Transverse colon (tissue), 4 donors: ENCODE measurements around the gene NFKB1. TPM values are rescaled to one million over a fixed set of nuclear protein-coding genes. Genes with fewer than 3 reads are reported as not detected.

Experiments
- DNase-seq: peaks from one replicate; pipeline ENCODE4 v3.0.0-alpha.2; 2019
- H3K27ac ChIP-seq, 4 donors: fragments of 200-600 bp; sonication (generic); 2 replicates each; pipeline ENCODE4 v1.5.1; 2016 to 2018; ENCODE audit warnings: inconsistent platforms in 4 of 4
- H3K27me3 ChIP-seq: fragments of 200-600 bp; sonication (generic); 2 replicates; pipeline ENCODE4 v1.5.1; 2017; ENCODE audit warnings: inconsistent platforms
- H3K36me3 ChIP-seq, 4 donors: fragments of 200-600 bp; sonication (generic); 2 replicates each; pipeline ENCODE4 v1.5.1; 2017 to 2019; ENCODE audit warnings: inconsistent platforms in 4 of 4
- H3K4me1 ChIP-seq, 4 donors: fragments of 200-600 bp; sonication (generic); 2 replicates each; pipeline ENCODE4 v1.5.1; 2017 to 2020; ENCODE audit warnings: inconsistent platforms in 4 of 4
- H3K4me3 ChIP-seq, 4 donors: fragments of 200-600 bp; sonication (generic); 1 replicate in 1 of 4; 2 replicates in 3 of 4; pipeline versions ENCODE4 v1.5.1 to v1.6.1; 2017 to 2019; ENCODE audit warnings: inconsistent platforms in 4 of 4
- H3K9me3 ChIP-seq, 2 donors: fragments of 200-600 bp; sonication (generic); 2 replicates each; pipeline ENCODE4 v1.5.1; 2017 to 2019; ENCODE audit warnings: inconsistent platforms in 2 of 2
- CTCF ChIP-seq, 5 experiments: fragments of 200-600 bp in 3 of 5; fragments of 450-650 bp in 2 of 5; sonication (generic) in 3 of 5; IDR thresholded peaks; 1 replicate in 2 of 5; 2 replicates in 3 of 5; pipeline ENCODE4 v1.5.1; 2016 to 2017; ENCODE audit warnings: antibody characterized with exemption in 5 of 5, inconsistent platforms in 3 of 5, mild to moderate bottlenecking in 2 of 5, moderate library complexity in 1 of 5
- EP300 ChIP-seq: sonication (generic); formaldehyde crosslinking; IDR thresholded peaks from one replicate; pipeline ENCODE4 v1.6.1; 2017; ENCODE audit warnings: antibody characterized with exemption, low read depth
- POLR2A ChIP-seq: fragments of 450-650 bp; IDR thresholded peaks from one replicate; pipeline ENCODE4 v1.6.1; 2016; ENCODE audit warnings: antibody characterized with exemption, mild to moderate bottlenecking, moderate library complexity
- POLR2AphosphoS5 ChIP-seq, 3 donors: sonication (generic); formaldehyde crosslinking; IDR thresholded peaks; one replicate each; pipeline ENCODE4 v1.6.1; 2016; ENCODE audit warnings: antibody characterized with exemption in 3 of 3
- WGBS, 2 donors: methylation state at CpG; one replicate each; pipeline ENCODE4 v1.1.5; 2018; ENCODE audit warnings: low coverage in 1 of 2; 5-methylcytosine and 5-hydroxymethylcytosine counted together
- in situ Hi-C, 4 donors: fragments of 200-750 bp; cut with MboI; loops; one replicate each; pipeline versions ENCODE4 v1.15.0 to v1.15.1; 2017; ENCODE audit warnings: low sequenced_read_pairs in 3 of 4, low pct_ligation_motif_present in 1 of 4, low pct_unique_long_range_greater_than_20kb in 1 of 4
- intact Hi-C: fragments of 100-400 bp; cut with DNase I; formaldehyde crosslinking; loops from one replicate; pipeline ENCODE4 v1.15.1; 2023; ENCODE audit warnings: low total_unique reads
- total RNA-seq, 4 donors: library from RNA; depleted of rRNA; stranded (reverse); fragments of >200 nt; gene quantifications; one replicate each; pipeline ENCODE4 v1.1.0, GENCODE V29; 2016

Gene NFKB1
- total RNA-seq, 4 donors from 2014 or later = 20.9 to 35.8 (median 25.2) TPM

- DNase-seq = no peak
- H3K36me3 ChIP-seq = no peaks in the 10 kb centered on the region
- no peak overlapping the region for H3K27ac ChIP-seq
- H3K4me3 ChIP-seq = no peak overlapping the region
- H3K27me3 ChIP-seq = no peaks in the 10 kb centered on the region
- no peaks in the 10 kb centered on the region for H3K9me3 ChIP-seq
- TF ChIP-seq CTCF (IDR thresholded peaks at IDR 0.05) (no peak), POLR2A (no peak), EP300 (no peak), POLR2AphosphoS5 (IDR thresholded peaks at IDR 0.05) (no peak)
- H3K4me1 ChIP-seq = peaks cover 0 to 3% (median 0%) of the 10 kb centered on the region in 4 donors
- in situ Hi-C loops = no loop called here
- WGBS, 2 donors = 91 to 95% methylated on average over 3 of the region's 3 CpGs
- intact Hi-C loops = no loop called here
Observed at GRCh38 chr4:102536768-102537167, 35.6 kb downstream of the NFKB1 start.

GRCh38 chr4:102537269-102537668 lies 36.1 kb downstream of the NFKB1 start:
- intact Hi-C loops = no loop called here
- peaks cover 0 to 3% (median 0%) of the 10 kb centered on the region in 4 donors for H3K4me1 ChIP-seq
- no peak overlapping the region for H3K27ac ChIP-seq
- no peaks in the 10 kb centered on the region for H3K36me3 ChIP-seq
- in situ Hi-C loops = no loop called here
- DNase-seq = no peak
- 70 to 72% methylated on average over 2 of the region's 2 CpGs for WGBS, 2 donors
- no peak for TF ChIP-seq CTCF (IDR thresholded peaks at IDR 0.05)
- no peak for TF ChIP-seq POLR2AphosphoS5 (IDR thresholded peaks at IDR 0.05)
- no peak for TF ChIP-seq POLR2A
- no peaks in the 10 kb centered on the region for H3K9me3 ChIP-seq
- no peaks in the 10 kb centered on the region for H3K27me3 ChIP-seq
- no peak overlapping the region for H3K4me3 ChIP-seq

- WGBS, 2 donors = 78% methylated on average over 4 of the region's 4 CpGs; no CpG with 5 or more reads in 1 of the 2 donors
- no peak overlapping the region for H3K4me3 ChIP-seq
- no peaks in the 10 kb centered on the region for H3K9me3 ChIP-seq
- intact Hi-C loops = no loop called here
- no peak for TF ChIP-seq POLR2A
- TF ChIP-seq EP300 = no peak
- TF ChIP-seq CTCF (IDR thresholded peaks at IDR 0.05) = no peak
- TF ChIP-seq POLR2AphosphoS5 (IDR thresholded peaks at IDR 0.05) = no peak
- H3K27me3 ChIP-seq = no peaks in the 10 kb centered on the region
- DNase-seq = peak; percentile 20
- H3K4me1 ChIP-seq = no peaks in the 10 kb centered on the region
- in situ Hi-C loops = no loop called here
- H3K27ac ChIP-seq = no peak overlapping the region
- no peaks in the 10 kb centered on the region for H3K36me3 ChIP-seq
Observed at GRCh38 chr4:102541697-102542096, 40.5 kb downstream of the NFKB1 start.

- WGBS, 2 donors = 88 to 93% methylated on average over 12 of the region's 12 CpGs
- in situ Hi-C loops (no loop called here), intact Hi-C loops (no loop called here)
- TF ChIP-seq CTCF (IDR thresholded peaks at IDR 0.05) = no peak
- TF ChIP-seq EP300 = no peak
- no peak for TF ChIP-seq POLR2A
- TF ChIP-seq POLR2AphosphoS5 (IDR thresholded peaks at IDR 0.05) = no peak
- no peaks in the 10 kb centered on the region for H3K9me3 ChIP-seq
- H3K4me1 ChIP-seq = no peaks in the 10 kb centered on the region
- no peak for DNase-seq
- H3K27ac ChIP-seq = no peak overlapping the region
- H3K4me3 ChIP-seq = no peak overlapping the region
- H3K27me3 ChIP-seq = no peaks in the 10 kb centered on the region
- H3K36me3 ChIP-seq = no peaks in the 10 kb centered on the region
Observed at GRCh38 chr4:102543030-102543928, 42.1 kb downstream of the NFKB1 start.
